NCI-H1417 (cell line): ENCODE results near the gene MRM3.
"Not testable (repeated sequence)": the region's sequence is repeated elsewhere in the genome, so short reads cannot be mapped to it uniquely, and the experiment has no call there.

Experiments
- DNase-seq, 3 experiments: peaks; one replicate each; lab custom pipeline; 2025; lab: John Stamatoyannopoulos, UW

The MRM3 gene

GRCh38 chr17:826778-827177, 44.6 kb downstream of the MRM3 start:
- no peak for DNase-seq

GRCh38 chr17:828761-829160, 46.6 kb downstream of the MRM3 start:
- DNase-seq = no peak

- DNase-seq = not testable (repeated sequence)
Observed at GRCh38 chr17:829614-830013, 47.5 kb downstream of the MRM3 start.

- no peak for DNase-seq
Observed at GRCh38 chr17:830381-830780, 48.2 kb downstream of the MRM3 start.

- DNase-seq = no peak
Observed at GRCh38 chr17:830950-831349, 48.8 kb downstream of the MRM3 start.

- DNase-seq = no peak
Observed at GRCh38 chr17:834136-834535, 52.0 kb downstream of the MRM3 start.

GRCh38 chr17:835263-835662, 53.1 kb downstream of the MRM3 start:
- DNase-seq = no peak

GRCh38 chr17:835721-836120, 53.6 kb downstream of the MRM3 start:
- DNase-seq = not testable (repeated sequence)

GRCh38 chr17:836151-836550, 54.0 kb downstream of the MRM3 start:
- DNase-seq = no peak

GRCh38 chr17:838486-838885, 56.3 kb downstream of the MRM3 start:
- no peak for DNase-seq

GRCh38 chr17:841313-841712, 59.2 kb downstream of the MRM3 start:
- no peak for DNase-seq
